Skin of body (tissue), 2 donors: ENCODE measurements around the gene DRD3. TPM values are rescaled to one million over a fixed set of nuclear protein-coding genes. Genes with fewer than 3 reads are reported as not detected.
A peak's percentile ranks its signal among the peaks of the same experiment; 100 is the strongest.

ENCODE experiments used
- DNase-seq: peaks from one replicate; lab custom pipeline; 2025; lab: John Stamatoyannopoulos, UW
- total RNA-seq: library from RNA; depleted of rRNA; stranded (reverse); fragments of >200 nt; gene quantifications from one replicate; pipeline ENCODE4 v1.2.3, GENCODE V29; 2014

The DRD3 gene
- total RNA-seq, 1 donor from 2014 or later = not detected

DNA sequence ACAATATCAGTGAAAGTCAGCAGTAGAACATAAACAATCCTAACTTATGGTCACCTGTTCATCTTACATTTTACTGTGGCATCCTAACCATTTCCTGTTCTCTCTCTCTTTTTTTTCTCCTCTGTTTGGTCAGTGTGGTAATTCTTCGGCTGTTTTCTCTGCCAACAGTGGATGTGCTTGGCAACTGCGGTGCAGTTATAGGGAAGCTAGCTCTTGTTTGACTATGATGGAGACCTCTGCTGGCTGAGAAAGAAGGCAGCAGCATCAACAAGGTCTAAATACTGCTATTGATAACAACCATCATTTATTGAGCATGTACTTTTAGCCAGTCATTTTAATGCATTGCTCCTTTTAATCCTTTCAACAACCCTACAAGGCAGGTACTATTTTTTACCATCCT lies 723 bp upstream of the DRD3 start:
- DNase-seq = no peak

DNA sequence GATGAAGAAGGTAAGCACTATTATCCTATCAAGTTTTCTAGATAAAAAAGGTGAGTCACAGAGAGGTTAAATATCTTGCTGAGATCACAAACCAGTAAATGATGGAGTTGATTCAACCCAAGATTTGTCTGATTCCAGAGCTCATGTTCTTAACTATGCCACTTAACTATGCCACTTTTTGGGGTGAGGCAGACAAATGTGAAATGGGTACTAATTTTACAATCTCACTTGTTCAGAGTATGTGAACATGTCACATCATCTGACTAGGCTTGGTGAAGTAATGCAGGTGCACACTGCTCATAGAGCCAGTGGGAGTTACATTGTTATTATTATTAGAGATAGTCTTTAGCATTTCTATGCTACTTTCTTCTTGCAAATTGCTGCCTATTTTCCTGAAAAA lies 2.0 kb downstream of the DRD3 start:
- no peak for DNase-seq

DNA sequence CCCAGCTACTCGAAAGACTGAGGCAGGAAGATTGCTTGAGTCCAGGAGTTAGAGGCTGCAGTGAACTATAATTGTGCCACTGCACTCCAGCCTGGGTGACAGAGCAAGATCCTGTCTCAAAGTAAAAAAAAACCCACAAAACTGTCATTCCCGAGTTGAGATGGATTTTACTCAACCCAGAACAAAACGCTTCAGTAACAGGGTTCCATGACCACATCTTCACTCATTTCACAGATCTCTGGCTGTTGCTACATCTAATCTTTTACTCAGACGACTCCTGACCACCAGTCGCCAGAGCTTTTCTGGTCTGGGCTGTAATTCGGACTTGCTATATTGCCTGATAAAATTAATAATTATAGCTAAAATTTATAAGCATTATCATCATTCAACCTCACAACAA lies 2.4 kb downstream of the DRD3 start:
- no peak for DNase-seq

DNA sequence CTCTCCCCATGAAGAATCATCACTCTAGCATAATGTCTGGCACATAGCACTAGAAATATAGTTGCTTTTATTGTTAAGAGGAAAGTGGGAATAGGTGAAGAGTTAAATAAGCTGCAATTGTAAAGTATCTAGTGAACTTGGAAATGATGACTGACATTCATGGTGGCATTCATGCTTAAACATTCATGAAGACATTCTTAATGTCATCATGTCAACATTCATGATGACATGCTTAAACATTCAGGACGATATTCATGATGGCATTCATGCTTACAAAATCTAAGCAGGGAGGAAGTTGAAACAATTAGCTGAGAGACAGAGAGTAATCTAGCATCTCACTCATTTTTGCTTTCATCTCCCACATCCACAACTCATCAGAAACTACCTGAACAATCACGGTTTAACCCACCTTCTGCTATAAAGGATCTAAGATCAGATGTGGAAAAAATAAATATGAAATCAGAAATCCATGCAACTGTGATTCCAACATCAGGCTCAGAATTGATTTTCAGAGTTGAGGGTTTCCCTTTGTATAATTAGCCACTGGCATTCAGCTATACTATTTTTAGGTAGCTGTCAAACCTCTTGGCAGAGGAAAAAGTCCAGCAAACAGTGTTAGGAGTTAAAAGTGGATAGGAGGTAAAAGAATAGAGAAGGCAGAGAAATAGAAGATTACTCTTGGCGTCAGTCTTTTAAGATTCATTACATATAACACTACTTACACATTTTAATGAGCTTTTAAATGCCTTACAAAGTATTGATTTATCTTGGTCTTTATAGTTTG lies 3.5 kb downstream of the DRD3 start:
- no peak for DNase-seq

DNA sequence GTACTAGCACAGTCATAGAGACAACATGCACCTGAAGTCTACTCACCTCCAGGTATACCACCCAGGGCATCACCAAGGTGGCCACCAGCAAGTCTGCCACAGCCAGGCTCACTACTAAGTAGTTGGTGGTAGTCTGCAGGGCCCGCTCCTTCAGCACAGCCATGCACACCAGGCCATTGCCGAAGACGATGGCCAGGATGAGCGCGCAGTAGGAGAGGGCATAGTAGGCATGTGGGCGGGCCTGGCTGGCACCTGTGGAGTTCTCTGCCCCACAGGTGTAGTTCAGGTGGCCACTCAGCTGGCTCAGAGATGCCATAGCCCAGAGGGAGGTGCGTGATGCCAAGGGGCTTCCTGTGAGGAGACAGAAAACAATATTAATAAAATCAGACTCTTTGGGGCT lies 7.2 kb downstream of the DRD3 start:
- DNase-seq = no peak

- no peak for DNase-seq
Measured at GRCh38 chr3:114168150-114168549, 10.7 kb downstream of the DRD3 start.

GRCh38 chr3:114157321-114157720 lies 21.5 kb downstream of the DRD3 start:
- DNase-seq = no peak

- no peak for DNase-seq
Measured at GRCh38 chr3:114155370-114155821, 23.5 kb downstream of the DRD3 start.

DNA sequence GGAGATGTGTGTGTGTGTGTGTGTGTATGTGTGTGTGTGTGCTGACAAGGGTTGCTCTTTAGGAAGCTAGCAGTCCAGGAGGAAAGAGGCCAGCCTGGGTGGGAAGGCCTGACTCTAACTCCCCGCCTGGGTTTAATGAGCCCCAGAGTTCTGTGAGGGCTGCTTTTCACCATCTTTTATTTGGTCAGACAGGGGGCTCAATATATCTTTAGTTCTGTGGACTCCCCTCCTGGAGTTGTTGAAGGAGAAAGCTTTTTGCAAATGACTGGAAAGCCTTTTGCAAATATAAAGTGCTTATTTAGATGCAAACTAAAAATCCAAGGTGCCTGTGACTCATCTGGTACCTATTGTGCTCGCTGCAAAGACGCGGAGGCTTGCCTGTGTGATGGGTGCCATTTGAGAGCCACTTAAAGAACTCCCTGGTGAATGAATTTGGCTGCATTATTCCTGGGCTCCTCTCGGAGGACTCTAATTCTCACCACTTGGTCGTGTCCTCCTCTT lies 24.5 kb downstream of the DRD3 start:
- DNase-seq = no peak

- DNase-seq = peak; percentile 83
Measured at GRCh38 chr3:114152519-114153151, 26.2 kb downstream of the DRD3 start.

DNA sequence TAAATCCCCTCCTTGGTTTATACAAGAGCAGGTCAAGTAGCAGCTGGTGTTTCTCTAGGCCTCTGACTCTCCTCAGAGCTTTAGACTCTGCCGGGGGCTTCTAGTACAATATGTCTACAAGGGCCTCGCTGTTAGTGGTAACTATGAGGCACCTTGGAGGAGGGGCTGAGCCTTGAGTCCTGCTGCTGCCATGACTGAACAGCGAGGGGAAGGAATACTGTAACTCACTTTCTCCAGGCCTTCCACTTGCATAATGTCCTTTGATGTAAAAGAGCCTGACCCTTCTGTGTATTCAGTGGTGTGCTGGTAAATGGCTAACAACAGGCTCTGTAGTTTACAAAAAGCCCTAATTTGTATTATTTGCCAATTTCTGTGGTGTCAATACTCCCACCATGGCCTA lies 27.8 kb downstream of the DRD3 start:
- no peak for DNase-seq

DNA sequence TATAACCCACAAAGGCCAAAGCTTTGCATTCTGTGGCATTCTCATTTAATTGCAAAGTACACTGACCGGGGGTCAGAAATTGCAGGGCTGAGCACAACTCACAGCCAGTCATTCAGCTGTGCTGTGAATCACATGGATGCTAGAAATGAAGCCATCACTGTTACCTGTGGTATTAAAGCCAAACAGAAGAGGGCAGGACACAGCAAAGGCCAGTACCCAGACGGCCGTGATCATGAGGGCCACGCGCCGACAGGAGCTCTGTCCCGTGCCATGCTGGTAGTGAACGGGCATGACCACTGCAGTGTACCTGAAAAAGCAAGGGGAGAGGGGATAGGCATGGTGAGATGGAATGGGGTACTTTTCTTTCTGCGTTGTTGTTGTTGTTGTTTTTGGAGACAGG lies 31.6 kb downstream of the DRD3 start:
- no peak for DNase-seq

DNA sequence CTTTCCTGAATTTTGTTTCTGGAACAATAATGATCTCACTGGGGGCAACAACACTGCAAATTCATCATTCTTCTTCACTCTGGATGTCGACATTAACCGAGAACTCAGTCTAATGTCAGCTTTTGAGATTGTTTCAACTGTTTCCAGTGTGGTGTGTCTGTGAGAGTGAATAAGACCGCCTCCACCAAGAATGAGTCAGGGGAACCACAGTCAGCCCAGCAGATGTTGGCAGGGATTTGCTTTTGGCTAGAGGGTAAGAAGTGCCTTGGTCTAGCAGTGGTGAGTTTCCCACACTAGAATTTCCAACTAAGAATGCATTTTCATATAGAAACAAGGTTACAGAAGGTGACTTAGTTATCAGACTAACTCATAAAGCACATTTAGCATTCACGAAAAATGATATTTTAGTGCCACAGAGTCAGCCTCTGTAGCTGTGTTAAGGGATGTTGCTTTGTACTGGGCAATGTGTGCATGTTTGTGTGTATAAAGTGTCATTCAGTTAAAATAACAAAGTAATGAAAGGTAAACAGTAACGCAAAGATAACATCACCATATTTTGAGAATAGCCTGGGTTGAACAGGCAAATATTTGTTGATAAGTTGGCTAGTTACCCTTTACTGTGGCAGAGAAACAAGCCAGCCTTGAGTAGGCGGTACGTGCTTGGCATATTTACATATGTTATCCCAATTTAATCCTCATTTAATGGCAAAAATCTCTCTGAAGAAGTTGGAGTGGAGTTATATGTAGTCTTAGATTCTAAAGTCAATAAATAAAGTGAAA lies 33.8 kb downstream of the DRD3 start:
- no peak for DNase-seq

DNA sequence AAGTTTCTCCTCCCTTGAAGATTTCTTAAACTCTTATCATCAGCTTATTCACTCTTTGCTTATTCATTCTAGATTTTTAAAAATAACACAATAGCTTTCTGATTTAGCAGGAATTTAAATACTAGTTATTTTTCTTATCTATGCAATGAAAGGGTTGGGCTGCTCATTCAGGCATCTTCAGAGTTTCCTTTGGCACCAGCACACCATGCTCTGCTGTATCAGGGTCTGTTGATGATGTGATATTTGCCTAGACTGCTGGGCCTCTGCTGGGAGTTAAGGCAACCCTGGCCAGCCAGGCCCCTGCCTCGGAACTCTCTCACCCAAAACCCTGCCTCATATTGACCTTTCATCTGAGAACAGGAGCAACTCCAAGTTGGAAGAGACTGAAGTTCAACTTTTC lies 35.0 kb downstream of the DRD3 start:
- DNase-seq = no peak

GRCh38 chr3:114139836-114140235 lies 39.0 kb downstream of the DRD3 start:
- DNase-seq = no peak

GRCh38 chr3:114133947-114134346 lies 44.9 kb downstream of the DRD3 start:
- no peak for DNase-seq

DNA sequence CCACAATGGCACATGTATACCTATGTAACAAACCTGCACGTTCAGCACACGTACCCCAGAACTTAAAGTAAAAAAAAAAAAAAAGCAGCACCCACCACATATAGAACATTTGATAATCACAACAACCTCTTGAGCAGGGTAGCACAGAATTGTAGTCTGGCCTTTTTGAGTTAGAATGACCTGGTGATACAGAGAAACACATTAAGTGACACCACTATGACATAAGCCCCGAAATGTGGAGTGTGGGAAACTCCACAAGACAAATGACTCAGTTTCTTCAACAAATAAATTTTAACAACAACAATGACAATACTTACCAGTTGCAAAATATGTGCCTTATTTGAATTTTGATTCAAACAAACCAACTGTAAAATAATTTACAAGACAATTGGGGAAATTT lies 46.4 kb downstream of the DRD3 start:
- DNase-seq = no peak

- no peak for DNase-seq
Measured at GRCh38 chr3:114128826-114129225, 50.0 kb downstream of the DRD3 start.

DNA sequence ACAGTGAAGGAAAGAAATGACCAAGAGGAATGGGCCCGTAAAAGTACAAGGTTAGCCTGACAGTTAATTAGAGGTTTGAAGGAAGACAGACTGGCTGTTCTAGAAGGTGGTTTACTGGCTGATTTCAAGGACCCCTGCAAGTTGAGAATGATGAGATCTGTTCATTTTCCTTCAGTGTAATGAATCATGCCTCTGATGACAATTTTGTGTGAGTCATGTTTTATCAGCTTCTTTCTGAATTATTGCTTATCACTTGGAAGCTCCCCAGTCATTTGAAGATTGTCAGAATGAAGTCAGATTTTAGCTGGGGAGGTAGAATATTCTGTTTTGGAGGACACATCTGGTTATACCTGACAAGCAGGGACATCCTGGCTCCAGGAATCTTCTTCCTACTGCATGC lies 50.6 kb downstream of the DRD3 start:
- DNase-seq = no peak

- DNase-seq = no peak
Measured at GRCh38 chr3:114127517-114127916, 51.3 kb downstream of the DRD3 start.

GRCh38 chr3:114126461-114126860 lies 52.4 kb downstream of the DRD3 start:
- DNase-seq = no peak

DNA sequence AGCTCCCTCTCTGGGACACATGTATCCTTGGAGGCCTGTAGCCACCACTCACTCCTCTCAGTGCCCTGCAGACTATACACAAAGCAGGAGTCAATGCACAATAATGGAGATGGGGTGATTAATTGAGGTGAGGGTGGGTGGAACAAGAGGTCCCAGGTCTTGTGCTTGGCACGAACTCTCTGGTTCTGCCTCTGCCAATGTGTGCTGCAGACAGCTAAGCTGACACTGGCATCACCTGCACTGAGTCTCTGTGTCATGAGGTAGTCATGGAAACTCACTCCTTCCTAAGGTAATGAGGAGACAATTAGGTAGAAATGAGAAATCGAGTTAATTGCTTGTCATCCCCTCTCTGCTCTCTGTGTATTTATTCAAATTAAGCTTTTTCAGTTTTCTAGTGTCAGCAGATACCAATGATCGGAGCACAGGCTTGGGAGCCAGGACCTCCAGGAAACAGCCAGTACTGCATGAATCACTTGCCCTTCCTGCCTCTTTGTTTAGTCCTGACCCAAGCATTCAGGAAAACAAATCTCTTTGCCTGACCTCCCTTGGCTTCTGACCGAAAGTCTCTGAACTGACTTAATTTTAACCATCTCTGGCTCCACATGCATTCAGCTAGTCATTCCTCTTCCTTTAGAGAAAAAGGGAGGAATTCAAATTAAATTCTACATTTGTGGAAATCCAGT lies 56.7 kb downstream of the DRD3 start:
- DNase-seq = no peak
